HUES64 (cell line): ENCODE measurements around the gene PAX1.

Experiments
- H3K27ac ChIP-seq: 2 replicates; pipeline ENCODE4 v1.7.0; 2013; ENCODE audit warnings: low read depth, low read length, inconsistent platforms
- H3K27me3 ChIP-seq: 2 replicates; pipeline ENCODE4 v1.6.1; 2013; ENCODE audit warnings: mild to moderate bottlenecking, low read length; ENCODE audit not compliant: insufficient read depth
- H3K36me3 ChIP-seq: 2 replicates; pipeline ENCODE4 v1.6.1; 2013; ENCODE audit warnings: mild to moderate bottlenecking, low read length; ENCODE audit not compliant: insufficient read depth
- H3K4me1 ChIP-seq: 2 replicates; pipeline ENCODE4 v1.6.1; 2013; ENCODE audit warnings: mild to moderate bottlenecking, low read length, moderate library complexity; ENCODE audit not compliant: insufficient read depth
- H3K4me3 ChIP-seq: 2 replicates; pipeline ENCODE4 v1.5.1; 2013; ENCODE audit warnings: mild to moderate bottlenecking, low read length, moderate library complexity
- H3K9ac ChIP-seq: 2 replicates; pipeline ENCODE4 v1.6.1; 2013; ENCODE audit warnings: mild to moderate bottlenecking, low read depth, low read length
- H3K9me3 ChIP-seq: 2 replicates; pipeline ENCODE4 v1.6.1; 2013; ENCODE audit warnings: low read depth, low read length; ENCODE audit not compliant: insufficient read depth
- WGBS: fragments of 150-250, 120-280 bp; methylation state at CpG from one replicate; pipeline ENCODE4 v1.1.7; 2013; ENCODE audit warnings: missing lambda C conversion rate; 5-methylcytosine and 5-hydroxymethylcytosine counted together

The PAX1 gene

DNA sequence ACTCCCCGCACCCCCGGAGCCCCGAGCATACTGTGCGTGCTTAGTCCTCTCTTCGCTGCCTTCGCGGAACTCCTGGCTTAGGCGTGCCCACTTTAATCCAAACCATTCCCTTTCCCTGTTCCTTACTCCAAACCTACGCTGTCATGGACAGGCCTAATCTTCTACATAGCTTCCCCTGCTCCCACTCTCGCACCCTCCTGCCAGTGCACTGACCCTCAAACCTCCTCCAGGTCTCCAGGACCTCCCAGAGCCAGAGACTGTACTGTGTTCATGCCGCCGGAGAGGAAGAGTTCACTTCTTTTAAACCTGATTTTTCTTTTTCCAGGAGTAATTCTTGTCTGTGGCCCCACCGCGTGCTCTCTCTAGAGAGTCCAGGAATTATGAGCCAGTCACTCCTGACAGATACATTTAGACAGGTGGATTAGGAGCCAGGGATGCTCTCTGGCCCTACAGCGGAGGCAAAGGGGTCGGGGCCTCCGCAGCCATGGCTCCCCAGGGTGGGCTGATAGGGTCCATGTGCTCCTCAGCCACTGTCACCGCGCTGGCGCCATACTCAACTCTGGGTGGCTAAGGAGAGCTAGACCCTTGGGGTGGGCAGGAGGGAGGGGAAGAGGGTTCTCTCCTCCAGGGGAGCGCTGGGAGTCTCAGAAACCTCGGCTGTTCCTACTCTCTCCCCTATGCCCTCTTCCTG, 1.6 kb upstream of the PAX1 start:
- Histone ChIP-seq H3K36me3 (no peaks in the 10 kb centered on the region), H3K4me3 (no peak overlapping the region), H3K27ac (no peak overlapping the region), H3K27me3 (peaks cover 100% of the 10 kb centered on the region), H3K9me3 (no peaks in the 10 kb centered on the region), H3K4me1 (peaks cover 26% of the 10 kb centered on the region), H3K9ac (no peak overlapping the region)
- 7% methylated on average over 22 of the region's 22 CpGs for WGBS

DNA sequence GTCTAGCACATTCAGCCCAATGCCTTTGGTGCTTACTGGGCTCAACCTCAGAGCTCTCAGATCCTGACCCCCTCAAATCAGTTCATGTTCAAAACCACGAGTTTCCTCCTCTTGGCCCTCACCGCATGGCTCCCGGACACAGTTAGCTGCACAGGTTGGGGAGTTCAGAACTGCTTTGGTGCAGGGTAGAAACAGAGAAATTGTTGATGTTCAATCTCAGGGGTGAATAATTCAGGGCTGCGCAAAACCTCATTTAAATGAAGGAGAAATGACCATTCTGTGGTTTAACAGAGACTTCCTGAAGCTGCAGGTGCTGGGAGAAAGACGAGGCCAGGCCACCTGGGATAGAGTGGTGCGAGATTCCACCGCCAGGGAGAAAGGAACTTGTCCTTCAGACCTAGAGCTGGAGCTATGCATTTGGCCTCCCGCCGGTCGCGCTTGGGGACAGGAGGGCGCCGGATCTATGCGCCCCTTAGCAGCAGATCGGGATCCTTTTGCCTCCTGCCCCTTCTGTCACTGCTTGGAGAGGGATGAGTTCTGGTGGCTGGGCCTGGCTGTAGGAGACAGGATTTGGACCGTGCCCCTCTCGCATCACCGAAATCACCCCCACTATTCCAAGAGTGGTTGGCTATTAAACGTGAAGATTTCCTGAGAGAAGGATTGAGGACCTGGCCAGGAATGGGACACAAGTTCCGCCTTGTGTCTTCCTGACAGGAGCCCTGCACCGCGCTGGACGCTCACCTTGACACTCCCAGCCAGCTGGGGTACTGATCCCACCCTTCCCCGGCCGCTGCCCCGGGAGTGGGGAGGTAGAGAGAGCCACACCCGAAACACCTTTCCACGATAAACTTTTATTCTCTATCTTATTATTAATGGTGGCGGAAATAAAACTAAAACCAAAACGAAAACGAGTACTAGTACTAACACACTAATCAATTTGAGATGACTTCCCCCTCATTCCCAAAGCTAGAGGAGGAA, 767 bp upstream of the PAX1 start:
- peaks cover 26% of the 10 kb centered on the region for H3K4me1 ChIP-seq
- H3K9ac ChIP-seq = no peak overlapping the region
- no peak overlapping the region for H3K27ac ChIP-seq
- no peaks in the 10 kb centered on the region for H3K9me3 ChIP-seq
- H3K27me3 ChIP-seq = peaks cover 100% of the 10 kb centered on the region
- no peak overlapping the region for H3K4me3 ChIP-seq
- no peaks in the 10 kb centered on the region for H3K36me3 ChIP-seq
- 2% methylated on average over 20 of the region's 31 CpGs for WGBS

DNA sequence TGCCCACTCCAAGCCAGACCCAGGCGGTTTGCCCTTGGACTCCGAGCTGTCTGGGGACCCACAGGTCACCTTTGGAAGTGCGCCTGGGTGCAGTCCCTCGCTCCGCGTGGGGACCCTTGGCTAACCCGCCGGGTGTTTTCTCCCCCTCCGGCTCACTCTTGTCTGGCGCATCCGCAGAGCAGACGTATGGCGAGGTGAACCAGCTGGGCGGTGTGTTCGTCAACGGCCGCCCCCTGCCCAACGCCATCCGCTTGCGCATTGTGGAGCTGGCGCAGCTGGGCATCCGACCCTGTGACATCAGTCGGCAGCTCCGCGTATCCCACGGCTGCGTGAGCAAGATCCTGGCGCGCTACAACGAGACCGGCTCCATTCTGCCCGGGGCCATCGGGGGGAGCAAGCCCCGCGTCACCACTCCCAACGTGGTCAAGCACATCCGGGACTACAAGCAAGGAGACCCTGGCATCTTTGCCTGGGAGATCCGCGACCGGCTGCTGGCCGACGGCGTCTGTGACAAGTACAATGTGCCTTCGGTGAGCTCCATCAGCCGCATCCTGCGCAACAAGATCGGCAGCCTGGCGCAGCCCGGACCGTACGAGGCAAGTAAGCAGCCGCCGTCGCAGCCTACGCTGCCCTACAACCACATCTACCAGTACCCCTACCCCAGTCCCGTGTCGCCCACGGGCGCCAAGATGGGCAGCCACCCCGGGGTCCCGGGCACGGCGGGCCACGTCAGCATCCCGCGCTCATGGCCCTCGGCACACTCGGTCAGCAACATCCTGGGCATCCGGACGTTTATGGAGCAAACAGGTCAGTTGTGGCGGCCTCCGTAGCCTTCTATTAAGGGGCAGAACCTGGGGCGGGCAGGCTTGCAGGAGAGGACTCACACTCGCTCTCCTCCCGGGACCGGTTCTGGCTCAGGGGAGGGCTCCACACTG, 1.1 kb downstream of the PAX1 start:
- H3K4me3 ChIP-seq = peak overlapping the region; percentile 20; the same call in 1 of the 2 replicates
- H3K9ac ChIP-seq = no peak overlapping the region
- no peak overlapping the region for H3K27ac ChIP-seq
- H3K27me3 ChIP-seq = peaks cover 100% of the 10 kb centered on the region
- WGBS = 3% methylated on average over 76 of the region's 76 CpGs
- no peaks in the 10 kb centered on the region for H3K36me3 ChIP-seq
- H3K4me1 ChIP-seq = peaks cover 18% of the 10 kb centered on the region
- H3K9me3 ChIP-seq = no peaks in the 10 kb centered on the region

DNA sequence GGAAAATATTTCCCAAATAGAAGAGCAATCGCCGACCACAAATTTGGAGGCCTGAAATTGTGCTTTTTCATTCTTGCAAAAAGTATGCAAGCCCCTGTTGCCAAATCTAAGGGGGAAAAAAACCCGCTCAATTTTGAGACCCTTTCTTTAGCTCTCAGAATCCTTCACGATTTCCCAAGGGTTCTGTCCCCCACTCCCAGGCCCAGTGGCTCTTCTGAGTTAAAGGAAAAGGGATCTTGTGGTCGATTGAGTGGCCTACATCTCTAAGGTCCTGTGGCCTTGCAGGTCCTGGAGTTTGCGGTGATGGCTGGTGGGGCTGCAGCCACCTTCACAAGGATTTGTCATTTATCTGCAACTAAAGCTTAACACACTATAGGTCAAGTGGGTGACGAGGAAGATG, 1.8 kb downstream of the PAX1 start:
- no peaks in the 10 kb centered on the region for H3K36me3 ChIP-seq
- peaks cover 100% of the 10 kb centered on the region for H3K27me3 ChIP-seq
- no peak overlapping the region for H3K27ac ChIP-seq
- H3K9ac ChIP-seq = no peak overlapping the region
- H3K9me3 ChIP-seq = no peaks in the 10 kb centered on the region
- H3K4me1 ChIP-seq = peaks cover 11% of the 10 kb centered on the region; the same call in 1 of the 2 replicates
- WGBS = 24% methylated on average over 6 of the region's 7 CpGs
- no peak overlapping the region for H3K4me3 ChIP-seq

DNA sequence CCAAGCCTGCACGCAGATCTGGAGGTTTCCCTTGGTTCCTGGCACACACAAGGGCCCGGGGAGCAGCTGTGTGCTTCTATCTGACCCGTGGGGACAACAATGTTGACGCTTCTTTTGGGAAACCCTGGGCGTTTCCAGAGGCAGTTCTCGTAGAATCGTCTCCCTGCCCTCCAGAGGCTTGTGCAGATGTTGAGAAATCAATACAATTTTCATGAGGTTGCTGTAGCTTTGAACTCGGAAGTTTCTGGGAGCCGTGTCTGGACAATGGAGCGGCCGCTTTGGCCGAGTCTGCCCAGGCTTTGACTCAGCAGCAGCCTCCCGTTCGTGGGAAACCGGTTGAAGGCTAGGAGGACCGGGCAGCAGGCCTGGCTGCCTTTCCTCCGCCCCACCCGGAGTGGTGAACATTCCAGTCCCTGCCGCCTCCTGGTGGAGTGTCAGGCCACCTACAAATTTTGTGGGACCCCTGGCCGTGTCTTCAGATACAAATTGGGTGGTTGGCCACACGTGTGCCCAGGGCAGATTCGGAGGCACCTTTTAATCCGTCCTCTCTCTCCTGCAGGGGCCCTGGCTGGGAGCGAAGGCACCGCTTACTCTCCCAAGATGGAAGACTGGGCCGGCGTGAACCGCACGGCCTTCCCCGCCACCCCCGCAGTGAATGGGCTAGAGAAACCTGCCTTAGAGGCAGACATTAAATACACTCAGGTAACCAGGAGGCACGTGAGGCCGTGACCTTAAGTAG, 2.7 kb downstream of the PAX1 start:
- WGBS = 5% methylated on average over 33 of the region's 33 CpGs
- peaks cover 100% of the 10 kb centered on the region for H3K27me3 ChIP-seq
- H3K27ac ChIP-seq = no peak overlapping the region
- H3K4me3 ChIP-seq = no peak overlapping the region
- H3K9ac ChIP-seq = no peak overlapping the region
- H3K36me3 ChIP-seq = no peaks in the 10 kb centered on the region
- H3K9me3 ChIP-seq = no peaks in the 10 kb centered on the region
- peaks cover 5% of the 10 kb centered on the region; the same call in 1 of the 2 replicates for H3K4me1 ChIP-seq

DNA sequence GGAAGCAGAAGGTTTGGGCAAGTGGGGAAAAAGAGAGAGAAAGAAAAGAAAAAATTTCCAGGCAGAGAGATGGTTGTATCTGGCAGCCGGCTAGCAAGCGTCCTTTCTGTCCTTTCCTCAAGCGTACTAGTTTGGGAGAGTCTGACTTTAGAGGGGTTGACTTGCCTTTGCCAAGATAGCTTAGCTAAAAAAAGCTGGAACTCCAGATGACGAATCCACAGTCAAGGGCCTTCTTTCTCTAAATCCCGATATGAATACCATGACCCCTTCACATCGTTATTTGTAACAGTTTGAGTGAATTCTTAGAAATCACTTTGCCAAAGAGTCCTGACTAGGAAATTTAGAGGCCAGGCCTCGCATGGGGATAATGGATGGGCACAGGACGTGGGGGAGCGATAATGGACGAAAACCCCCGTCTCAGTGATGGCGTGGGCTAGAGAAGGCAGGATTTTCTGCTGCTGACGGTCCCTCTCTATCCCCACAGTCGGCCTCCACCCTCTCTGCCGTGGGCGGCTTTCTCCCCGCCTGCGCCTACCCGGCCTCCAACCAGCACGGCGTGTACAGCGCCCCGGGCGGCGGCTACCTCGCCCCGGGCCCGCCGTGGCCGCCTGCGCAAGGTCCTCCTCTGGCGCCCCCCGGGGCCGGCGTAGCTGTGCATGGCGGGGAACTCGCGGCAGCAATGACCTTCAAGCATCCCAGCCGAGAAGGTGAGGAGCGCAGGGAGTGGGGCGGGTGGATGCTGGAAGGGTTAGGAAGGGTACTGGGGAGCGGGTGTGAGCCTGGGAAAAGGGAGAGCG, 3.5 kb downstream of the PAX1 start:
- Histone ChIP-seq H3K36me3 (no peaks in the 10 kb centered on the region), H3K27ac (no peak overlapping the region), H3K4me1 (peaks cover 5% of the 10 kb centered on the region; the same call in 1 of the 2 replicates), H3K9me3 (no peaks in the 10 kb centered on the region), H3K27me3 (peaks cover 100% of the 10 kb centered on the region), H3K4me3 (no peak overlapping the region), H3K9ac (no peak overlapping the region)
- 3% methylated on average over 43 of the region's 43 CpGs for WGBS

DNA sequence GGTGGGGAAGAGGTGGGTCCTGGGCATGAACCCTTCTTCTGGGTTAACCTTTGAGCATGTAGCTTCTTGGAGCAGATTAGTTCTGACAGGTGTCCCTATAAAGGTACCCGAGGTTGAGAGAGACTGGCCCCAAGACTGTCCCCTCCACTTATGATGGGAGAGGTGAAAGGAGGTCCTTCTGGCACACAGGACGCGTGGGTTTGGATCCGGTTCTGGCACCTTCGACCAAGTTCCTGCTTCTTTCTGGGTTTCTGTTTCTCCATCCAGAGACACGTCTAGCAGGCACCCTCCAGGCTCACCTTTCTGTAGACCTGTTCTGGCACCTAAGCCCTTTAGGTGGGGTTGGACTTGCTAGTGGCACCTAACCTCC, 4.1 kb downstream of the PAX1 start:
- Histone ChIP-seq H3K4me3 (no peak overlapping the region), H3K36me3 (no peaks in the 10 kb centered on the region), H3K27ac (no peak overlapping the region), H3K4me1 (peaks cover 5% of the 10 kb centered on the region; the same call in 1 of the 2 replicates), H3K27me3 (peaks cover 100% of the 10 kb centered on the region), H3K9ac (no peak overlapping the region), H3K9me3 (no peaks in the 10 kb centered on the region)
- 9% methylated on average over 6 of the region's 6 CpGs for WGBS

DNA sequence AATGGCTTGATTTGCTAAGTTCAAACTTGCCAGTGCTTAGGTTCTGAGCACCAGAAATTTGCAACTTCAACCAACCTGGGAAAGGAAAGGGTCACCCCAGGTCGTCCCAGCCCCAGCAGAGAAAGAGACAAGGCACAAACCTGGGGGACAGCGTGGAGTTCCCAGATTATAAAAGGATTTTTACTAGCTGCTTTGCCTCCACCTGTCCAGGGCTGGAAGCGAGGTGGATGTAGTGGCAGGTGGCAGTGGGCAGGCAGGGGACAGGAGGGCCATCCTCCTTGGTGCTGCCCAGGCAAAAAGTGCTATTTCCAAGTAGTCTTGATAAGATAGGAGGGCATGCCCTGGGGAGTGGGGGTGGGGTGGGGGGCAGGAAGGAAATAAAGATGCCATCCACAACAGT, 4.9 kb downstream of the PAX1 start:
- no peak overlapping the region for H3K27ac ChIP-seq
- WGBS = 8% methylated on average over 3 of the region's 3 CpGs
- H3K27me3 ChIP-seq = peaks cover 100% of the 10 kb centered on the region
- H3K9me3 ChIP-seq = no peaks in the 10 kb centered on the region
- H3K4me3 ChIP-seq = no peak overlapping the region
- H3K4me1 ChIP-seq = peaks cover 5% of the 10 kb centered on the region; the same call in 1 of the 2 replicates
- no peak overlapping the region for H3K9ac ChIP-seq
- no peaks in the 10 kb centered on the region for H3K36me3 ChIP-seq

DNA sequence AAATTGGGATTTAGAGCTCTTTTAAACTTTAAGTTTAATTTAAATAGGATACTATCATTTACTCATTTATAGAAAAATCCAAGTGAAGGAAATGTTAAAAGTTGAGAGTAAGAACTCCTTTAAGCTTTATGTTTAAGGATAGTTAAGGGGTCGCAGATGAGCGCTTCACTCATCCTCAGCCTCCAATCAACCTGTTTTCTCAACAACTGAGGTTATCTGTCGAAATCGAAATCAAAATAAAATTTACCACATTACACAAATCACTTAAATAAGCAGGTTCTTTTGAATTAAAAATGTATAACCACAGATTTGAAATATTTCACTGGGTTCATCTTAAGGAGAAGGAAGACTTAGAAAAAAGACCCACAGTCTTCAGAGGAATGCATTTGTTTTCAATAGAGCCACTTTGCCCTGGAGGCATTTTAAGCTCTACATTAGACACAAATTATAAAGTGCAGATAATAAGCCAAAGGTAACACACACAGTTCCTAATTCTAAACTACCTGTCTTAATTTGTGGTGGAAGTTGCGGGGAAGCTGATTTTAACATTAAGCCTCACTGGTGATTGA, 5.5 kb downstream of the PAX1 start:
- no peaks in the 10 kb centered on the region for H3K9me3 ChIP-seq
- 48% methylated on average over 4 of the region's 5 CpGs for WGBS
- H3K27me3 ChIP-seq = peaks cover 100% of the 10 kb centered on the region
- H3K27ac ChIP-seq = no peak overlapping the region
- no peak overlapping the region for H3K9ac ChIP-seq
- H3K4me3 ChIP-seq = no peak overlapping the region
- peaks cover 10% of the 10 kb centered on the region; the same call in 1 of the 2 replicates for H3K4me1 ChIP-seq
- H3K36me3 ChIP-seq = no peaks in the 10 kb centered on the region
